Breast epithelium (tissue), 4 donors: ENCODE results near the gene INPP4A. TPM values are rescaled to one million over a fixed set of nuclear protein-coding genes. Genes with fewer than 3 reads are reported as not detected.
A peak's percentile ranks its signal among the peaks of the same experiment; 100 is the strongest.

Source experiments
- DNase-seq, 2 donors: peaks; one replicate each; pipeline ENCODE4 v3.0.0-alpha.2; 2019; ENCODE audit warnings: low spot score in 2 of 2
- H3K27ac ChIP-seq, 2 donors: fragments of 200-600 bp; sonication (generic) in 1 of 2; one replicate each; pipeline ENCODE4 v1.5.1; 2016 to 2019; ENCODE audit warnings: mild to moderate bottlenecking in 1 of 2
- H3K27me3 ChIP-seq, 2 donors: fragments of 200-600 bp; sonication (generic) in 1 of 2; one replicate each; pipeline versions ENCODE4 v1.5.1 to v1.6.0; 2017 to 2019; ENCODE audit warnings: control low read depth in 1 of 2, mild to moderate bottlenecking in 1 of 2
- H3K36me3 ChIP-seq: fragments of 200-600 bp; one replicate; pipeline ENCODE4 v1.5.1; 2019
- H3K4me1 ChIP-seq, 2 donors: fragments of 200-600 bp; sonication (generic); one replicate each; pipeline ENCODE4 v1.5.1; 2016 to 2019; ENCODE audit warnings: control low read depth in 1 of 2
- H3K4me3 ChIP-seq, 3 donors: fragments of 200-600 bp; sonication (generic); 1 replicate in 2 of 3; 2 replicates in 1 of 3; pipeline ENCODE4 v1.5.1; 2016 to 2019; ENCODE audit warnings: mild to moderate bottlenecking in 3 of 3, moderate library complexity in 2 of 3
- H3K9me3 ChIP-seq, 2 donors: fragments of 200-600 bp; sonication (generic) in 1 of 2; one replicate each; pipeline ENCODE4 v1.5.1; 2016 to 2019; ENCODE audit warnings: control low read depth in 1 of 2
- POLR2A ChIP-seq: fragments of 450-650 bp; IDR thresholded peaks from one replicate; pipeline ENCODE4 v1.6.1; 2016; ENCODE audit warnings: antibody characterized with exemption, mild to moderate bottlenecking, moderate library complexity
- POLR2AphosphoS5 ChIP-seq, 3 donors: sonication (generic); formaldehyde crosslinking; IDR thresholded peaks; one replicate each; pipeline ENCODE4 v1.6.1; 2017; ENCODE audit warnings: antibody characterized with exemption in 3 of 3
- intact Hi-C: fragments of 100-400 bp; cut with DNase I; formaldehyde crosslinking; loops from one replicate; pipeline ENCODE4 v1.15.1; 2023; ENCODE audit warnings: low total_unique reads
- total RNA-seq, 3 donors: library from RNA; depleted of rRNA; stranded (reverse); fragments of >200 nt; gene quantifications; one replicate each; pipeline ENCODE4 v1.1.0, GENCODE V29; 2016
- TF ChIP-seq, protein P1 (sequence below), 3 donors: fragments of 450-650 bp; IDR thresholded peaks; one replicate each; pipeline ENCODE4 v1.5.1; 2016 to 2017; ENCODE audit warnings: antibody characterized with exemption in 3 of 3, mild to moderate bottlenecking in 3 of 3, moderate library complexity in 3 of 3

INPP4A gene
- total RNA-seq, 3 donors from 2014 or later: 22.6 to 35.4 (median 25.8) TPM

DNA sequence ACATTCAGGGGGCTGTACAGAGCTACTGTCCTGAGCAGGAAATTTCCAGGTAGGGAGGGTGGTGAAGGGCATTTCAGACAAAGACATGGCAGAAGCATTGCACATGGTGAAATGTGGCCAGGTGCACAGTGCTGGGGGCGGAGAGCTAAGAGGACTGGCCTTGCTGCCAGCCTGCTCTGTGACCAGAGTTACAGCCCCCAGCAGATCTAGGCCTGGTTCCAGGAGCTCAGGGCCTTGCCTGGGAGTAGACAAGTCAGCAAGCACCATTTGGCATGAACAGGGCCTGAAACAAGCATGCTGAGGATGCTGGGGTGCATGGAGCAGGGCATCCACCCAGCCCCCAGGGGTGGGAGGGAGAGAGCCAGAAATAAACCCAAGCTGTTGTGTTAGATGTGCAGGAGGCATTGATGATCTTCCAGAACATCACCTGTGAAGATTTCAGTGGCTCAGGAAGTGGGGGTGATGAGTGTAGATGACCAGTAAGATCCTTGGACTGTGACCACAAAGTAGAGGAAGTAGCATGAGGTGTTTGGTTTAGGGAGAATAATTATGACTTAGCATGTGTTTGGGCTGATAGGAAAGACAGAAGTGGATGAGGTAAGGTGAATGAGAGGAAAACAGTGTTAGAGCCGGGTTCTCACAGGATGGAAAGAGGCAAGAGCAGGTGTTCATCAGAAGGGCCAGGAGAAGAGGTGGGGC is 102.6 kb downstream of the INPP4A start:
- no peak overlapping the region for H3K27ac ChIP-seq
- DNase-seq: no peak
- TF ChIP-seq POLR2AphosphoS5 (IDR thresholded peaks at IDR 0.05) (no peak), POLR2A (no peak)
- TF ChIP-seq, protein P1, sequence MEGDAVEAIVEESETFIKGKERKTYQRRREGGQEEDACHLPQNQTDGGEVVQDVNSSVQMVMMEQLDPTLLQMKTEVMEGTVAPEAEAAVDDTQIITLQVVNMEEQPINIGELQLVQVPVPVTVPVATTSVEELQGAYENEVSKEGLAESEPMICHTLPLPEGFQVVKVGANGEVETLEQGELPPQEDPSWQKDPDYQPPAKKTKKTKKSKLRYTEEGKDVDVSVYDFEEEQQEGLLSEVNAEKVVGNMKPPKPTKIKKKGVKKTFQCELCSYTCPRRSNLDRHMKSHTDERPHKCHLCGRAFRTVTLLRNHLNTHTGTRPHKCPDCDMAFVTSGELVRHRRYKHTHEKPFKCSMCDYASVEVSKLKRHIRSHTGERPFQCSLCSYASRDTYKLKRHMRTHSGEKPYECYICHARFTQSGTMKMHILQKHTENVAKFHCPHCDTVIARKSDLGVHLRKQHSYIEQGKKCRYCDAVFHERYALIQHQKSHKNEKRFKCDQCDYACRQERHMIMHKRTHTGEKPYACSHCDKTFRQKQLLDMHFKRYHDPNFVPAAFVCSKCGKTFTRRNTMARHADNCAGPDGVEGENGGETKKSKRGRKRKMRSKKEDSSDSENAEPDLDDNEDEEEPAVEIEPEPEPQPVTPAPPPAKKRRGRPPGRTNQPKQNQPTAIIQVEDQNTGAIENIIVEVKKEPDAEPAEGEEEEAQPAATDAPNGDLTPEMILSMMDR (IDR thresholded peaks at IDR 0.05): no peak
- H3K4me3 ChIP-seq: no peak overlapping the region
- H3K4me1 ChIP-seq: no peaks in the 10 kb centered on the region
- intact Hi-C loops: no loop called here
- no peaks in the 10 kb centered on the region for H3K27me3 ChIP-seq
- H3K9me3 ChIP-seq: no peaks in the 10 kb centered on the region
- no peaks in the 10 kb centered on the region for H3K36me3 ChIP-seq

DNA sequence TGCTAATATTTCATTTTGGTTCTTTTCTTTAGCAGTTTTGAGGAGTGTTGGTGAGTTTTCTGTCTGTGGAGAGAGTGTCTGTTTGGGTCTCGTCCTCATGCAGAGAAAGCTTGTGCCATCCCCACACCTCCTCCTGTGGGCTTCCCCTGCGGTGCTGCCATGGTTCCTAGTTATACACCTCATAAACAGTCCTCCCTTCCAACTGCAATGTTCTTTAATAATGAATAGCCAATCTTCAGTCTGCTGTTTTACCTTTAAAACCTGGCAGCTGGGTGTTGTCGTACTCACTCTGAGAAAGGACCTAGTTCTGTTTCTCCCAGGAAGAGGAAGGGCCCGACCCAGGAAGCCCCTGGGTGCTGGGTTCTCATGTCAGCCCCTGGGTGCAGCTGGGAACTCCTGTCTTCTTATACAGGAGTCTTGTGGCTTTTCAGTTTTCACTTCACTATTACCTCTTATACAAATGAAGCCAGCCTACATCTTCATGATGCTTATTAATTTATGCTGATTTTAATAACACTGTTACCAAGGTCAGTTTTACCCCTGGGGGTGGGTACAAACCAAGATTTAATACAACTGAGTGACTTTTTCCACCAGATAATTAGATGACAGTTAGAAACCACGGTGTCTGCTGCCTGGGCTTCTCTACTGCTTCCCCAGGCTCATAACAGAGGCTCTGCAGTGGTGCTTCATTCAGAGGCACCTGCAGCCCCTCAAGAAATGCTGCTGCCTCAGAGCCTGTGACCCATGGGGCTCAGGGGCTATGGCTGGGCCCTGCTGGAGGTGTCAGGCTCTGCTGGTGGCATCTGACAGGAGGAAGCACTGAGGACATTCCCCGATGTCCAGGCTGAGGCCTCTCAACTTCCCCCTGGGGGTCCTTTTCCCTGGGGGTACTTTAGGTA is 104.5 kb downstream of the INPP4A start:
- H3K36me3 ChIP-seq: no peaks in the 10 kb centered on the region
- no peak overlapping the region for H3K4me3 ChIP-seq
- intact Hi-C loops: no loop called here
- H3K27ac ChIP-seq: no peak overlapping the region
- DNase-seq: peak in 1 of 2 donors; percentile 3
- H3K27me3 ChIP-seq: no peaks in the 10 kb centered on the region
- no peaks in the 10 kb centered on the region for H3K4me1 ChIP-seq
- no peaks in the 10 kb centered on the region for H3K9me3 ChIP-seq
- TF ChIP-seq POLR2AphosphoS5 (IDR thresholded peaks at IDR 0.05) (no peak), POLR2A (no peak)
- TF ChIP-seq, protein P1 (IDR thresholded peaks at IDR 0.05): no peak

DNA sequence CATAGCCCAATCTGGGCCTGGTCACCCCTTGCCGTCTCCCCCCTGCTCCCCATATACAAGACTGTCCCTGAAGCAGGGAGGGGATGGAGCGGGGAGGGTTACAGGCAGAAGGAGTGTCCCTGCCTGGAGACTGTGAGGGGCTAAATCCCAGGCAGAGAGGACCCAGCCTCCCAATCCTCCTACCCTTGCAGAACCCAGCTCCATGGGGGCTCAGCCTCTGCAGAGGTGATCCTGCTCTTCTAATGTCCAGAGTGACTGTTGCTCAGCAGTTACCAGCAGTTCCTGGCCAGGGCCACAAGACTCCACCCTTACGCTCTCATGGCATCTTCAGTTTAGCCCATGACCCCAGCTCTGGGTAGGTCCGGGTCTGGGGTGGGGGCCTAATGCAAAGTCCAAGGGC is 105.5 kb downstream of the INPP4A start:
- H3K9me3 ChIP-seq: no peaks in the 10 kb centered on the region
- TF ChIP-seq POLR2AphosphoS5 (IDR thresholded peaks at IDR 0.05) (no peak), POLR2A (no peak)
- TF ChIP-seq, protein P1 (IDR thresholded peaks at IDR 0.05): no peak
- no peak overlapping the region for H3K4me3 ChIP-seq
- H3K27ac ChIP-seq: no peak overlapping the region
- no peaks in the 10 kb centered on the region for H3K27me3 ChIP-seq
- DNase-seq: no peak
- no peaks in the 10 kb centered on the region for H3K36me3 ChIP-seq
- no peaks in the 10 kb centered on the region for H3K4me1 ChIP-seq
- intact Hi-C loops: loop anchor here (1.0 kb wide), 1 partner anchor 34 kb away; no protein-coding TSS in a partner anchor

DNA sequence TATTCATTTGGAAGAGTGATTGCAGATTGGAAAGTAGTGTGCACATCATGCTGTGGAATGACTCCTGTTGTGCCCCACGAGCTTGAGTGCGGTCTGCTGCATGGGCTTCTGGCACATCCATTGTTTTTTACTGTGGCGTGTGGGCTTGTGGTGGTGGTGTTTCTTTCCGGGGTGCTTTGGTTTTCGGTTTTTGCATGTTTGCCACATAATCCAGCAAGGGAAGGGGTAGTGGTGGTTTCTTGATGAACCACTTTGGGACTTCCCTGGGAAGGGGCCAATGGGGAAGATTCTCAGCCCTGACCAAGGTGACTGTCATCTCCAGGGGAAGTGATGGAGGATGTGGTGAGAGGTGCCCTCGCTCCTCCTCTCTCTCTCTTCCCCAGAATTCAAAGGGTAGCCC is 106.7 kb downstream of the INPP4A start:
- no peak for DNase-seq
- H3K9me3 ChIP-seq: no peaks in the 10 kb centered on the region
- H3K4me1 ChIP-seq: no peaks in the 10 kb centered on the region
- H3K27ac ChIP-seq: no peak overlapping the region
- TF ChIP-seq POLR2AphosphoS5 (IDR thresholded peaks at IDR 0.05) (no peak), POLR2A (no peak)
- TF ChIP-seq, protein P1 (IDR thresholded peaks at IDR 0.05): no peak
- no peaks in the 10 kb centered on the region for H3K27me3 ChIP-seq
- intact Hi-C loops: no loop called here
- H3K4me3 ChIP-seq: no peak overlapping the region
- H3K36me3 ChIP-seq: no peaks in the 10 kb centered on the region
